Astrocyte (in vitro differentiated cells and primary cell): ENCODE measurements around the gene TMEM101. TPM values are rescaled to one million over a fixed set of nuclear protein-coding genes. Genes with fewer than 3 reads are reported as not detected.
"Not testable (repeated sequence)": the region's sequence is repeated elsewhere in the genome, so short reads cannot be mapped to it uniquely, and the experiment has no call there.

Experiments used
- DNase-seq: peaks from one replicate; pipeline ENCODE4 v3.0.0-alpha.2; 2010; ENCODE audit warnings: low read depth
- FAIRE-seq: peaks from 2 replicates; lab custom pipeline; 2011; peaks lifted over from hg19 to GRCh38; lab: Jason Lieb, UNC
- H2AFZ ChIP-seq: 2 replicates; pipeline ENCODE4 v1.6.0; 2012; ENCODE audit warnings: low read depth, low read length, inconsistent platforms
- H3K27ac ChIP-seq: 2 replicates; pipeline ENCODE4 v1.5.1; 2011; ENCODE audit warnings: low read depth, low read length, inconsistent platforms
- H3K27me3 ChIP-seq: 2 replicates; pipeline ENCODE4 v1.6.0; 2011; ENCODE audit warnings: low read length, inconsistent platforms; ENCODE audit not compliant: insufficient read depth
- H3K36me3 ChIP-seq: 2 replicates; pipeline ENCODE4 v1.5.1; 2011; ENCODE audit warnings: low read length, inconsistent platforms; ENCODE audit not compliant: insufficient read depth
- H3K4me1 ChIP-seq: 2 replicates; pipeline ENCODE4 v1.5.1; 2011; ENCODE audit warnings: low read length, inconsistent platforms; ENCODE audit not compliant: insufficient read depth
- H3K4me2 ChIP-seq: 2 replicates; pipeline ENCODE4 v1.6.0; 2012; ENCODE audit warnings: low read length, inconsistent platforms
- H3K4me3 ChIP-seq: 2 replicates; pipeline ENCODE4 v1.5.1; 2011; ENCODE audit warnings: low read depth, mild to moderate bottlenecking, low read length, inconsistent platforms; ENCODE audit not compliant: insufficient read depth
- H3K79me2 ChIP-seq: 2 replicates; pipeline ENCODE4 v1.6.0; 2012; ENCODE audit warnings: mild to moderate bottlenecking, low read length, inconsistent platforms; ENCODE audit not compliant: insufficient read depth
- H3K9ac ChIP-seq: 2 replicates; pipeline ENCODE4 v1.6.0; 2012; ENCODE audit warnings: mild to moderate bottlenecking, low read length, inconsistent platforms
- H3K9me3 ChIP-seq: 2 replicates; pipeline ENCODE4 v1.5.1; 2012; ENCODE audit warnings: low read depth, mild to moderate bottlenecking, low read length, inconsistent platforms; ENCODE audit not compliant: insufficient read depth
- H4K20me1 ChIP-seq: 2 replicates; pipeline ENCODE4 v1.6.0; 2012; ENCODE audit warnings: low read length, inconsistent platforms; ENCODE audit not compliant: insufficient read depth
- H3K27ac Mint-ChIP-seq: one replicate; pipeline ENCODE4 v1.8.0; 2021; ENCODE audit warnings: mild to moderate bottlenecking, mixed read lengths; ENCODE audit not compliant: unreplicated experiment
- H3K27me3 Mint-ChIP-seq: one replicate; pipeline ENCODE4 v1.8.0; 2021; ENCODE audit warnings: low read depth, mixed read lengths; ENCODE audit not compliant: unreplicated experiment
- H3K36me3 Mint-ChIP-seq: one replicate; pipeline ENCODE4 v1.8.0; 2021; ENCODE audit warnings: low read depth, mixed read lengths; ENCODE audit not compliant: unreplicated experiment
- H3K4me1 Mint-ChIP-seq: one replicate; pipeline ENCODE4 v1.8.0; 2021; ENCODE audit warnings: low read depth, mixed read lengths; ENCODE audit not compliant: unreplicated experiment
- H3K4me3 Mint-ChIP-seq: one replicate; pipeline ENCODE4 v1.8.0; 2021; ENCODE audit warnings: mild to moderate bottlenecking, moderate library complexity, mixed read lengths; ENCODE audit not compliant: unreplicated experiment
- H3K9me3 Mint-ChIP-seq: one replicate; pipeline ENCODE4 v1.8.0; 2021; ENCODE audit warnings: mild to moderate bottlenecking, mixed read lengths; ENCODE audit not compliant: unreplicated experiment
- EZH2 ChIP-seq: IDR thresholded peaks from 2 replicates; pipeline ENCODE4 v1.6.1; 2012; ENCODE audit warnings: mild to moderate bottlenecking, low read length, inconsistent platforms; ENCODE audit not compliant: insufficient read depth
- total RNA-seq: library from RNA; stranded (reverse); gene quantifications from 2 replicates; pipeline ENCODE4 v1.2.1, GENCODE V29; 2021
- TF ChIP-seq, protein P1 (sequence below): IDR thresholded peaks from 2 replicates; pipeline ENCODE4 v1.5.1; 2011; ENCODE audit warnings: low read depth, mild to moderate bottlenecking, inconsistent platforms, low read length, moderate library complexity; ENCODE audit not compliant: insufficient read depth

TMEM101 gene
- total RNA-seq, 1 donor from 2014 or later: 17.1 TPM

DNA sequence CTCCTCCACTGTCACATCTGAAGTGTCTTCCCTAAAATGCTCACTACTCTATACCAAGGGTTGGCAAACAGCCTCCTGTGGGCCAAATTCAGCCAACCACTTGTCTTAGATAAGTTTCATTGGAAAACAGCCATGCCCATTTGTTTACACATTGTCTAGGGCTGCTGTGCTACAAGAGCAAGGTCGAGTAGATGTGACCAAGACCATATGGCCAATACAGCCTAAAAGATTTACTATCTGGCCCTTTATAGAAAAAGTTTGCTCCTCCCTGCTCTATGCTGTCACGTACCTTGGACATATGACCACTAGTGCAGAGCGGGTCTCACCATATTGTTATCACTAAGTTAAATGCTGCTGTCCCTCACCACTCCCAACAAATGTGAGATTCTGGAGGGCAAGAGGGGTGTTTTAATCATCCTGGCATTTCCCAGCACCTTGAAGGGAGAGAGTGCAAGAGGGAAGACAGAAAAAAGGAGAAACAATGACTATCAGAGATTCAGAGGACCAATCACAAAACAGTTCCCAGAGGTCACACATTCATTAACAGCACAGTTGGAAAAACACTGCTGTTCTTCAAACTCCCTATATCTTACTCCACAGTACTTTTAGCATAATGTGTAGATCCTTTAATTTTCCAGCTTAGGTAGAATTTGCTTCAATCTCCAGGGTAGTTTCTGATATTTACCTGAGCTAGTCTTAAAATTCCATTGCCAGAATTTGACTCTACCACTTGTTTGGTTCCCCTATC lies 38.5 kb upstream of the TMEM101 start:
- no peaks in the 10 kb centered on the region for H3K9me3 Mint-ChIP-seq

DNA sequence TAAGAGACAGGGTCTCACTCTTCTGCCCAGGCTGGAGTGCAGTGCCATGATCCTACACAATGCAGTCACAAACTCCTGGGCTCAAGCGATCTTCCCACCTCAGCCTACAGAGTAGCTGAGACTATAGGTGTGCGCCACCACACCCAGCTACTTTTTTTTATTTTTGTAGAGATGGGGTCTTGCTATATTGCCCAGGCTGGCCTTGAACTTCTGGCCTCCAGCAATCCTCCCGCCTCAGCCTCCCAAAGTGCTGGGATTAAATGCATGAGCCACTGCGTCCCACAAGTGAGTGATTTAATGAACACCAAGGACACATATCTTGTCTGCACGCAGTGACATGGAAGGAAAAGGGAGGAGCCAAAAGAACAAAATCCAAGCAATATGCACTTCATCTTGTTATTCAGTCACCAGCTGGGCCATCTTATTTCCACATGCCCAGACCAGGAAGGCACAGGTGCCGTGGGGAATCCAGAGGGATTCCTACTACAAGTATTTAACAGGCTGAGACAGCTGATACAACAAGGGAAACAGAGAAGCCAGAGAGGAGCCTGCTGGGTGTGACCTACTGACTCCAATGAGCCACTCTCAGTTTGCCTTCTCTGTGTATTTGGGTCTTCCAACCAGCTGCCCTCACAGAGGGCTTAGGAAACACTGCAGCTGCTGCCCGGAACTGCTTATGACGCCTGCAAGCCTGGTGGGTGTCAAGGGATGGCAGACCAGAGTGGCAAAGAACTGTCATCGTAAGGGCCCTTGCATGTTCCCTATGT lies 34.7 kb upstream of the TMEM101 start:
- Histone ChIP-seq H3K4me3 (no peak overlapping the region), H3K9ac (no peak overlapping the region), H3K27ac (no peak overlapping the region), H3K4me1 (peaks cover 2% of the 10 kb centered on the region), H3K4me2 (no peak overlapping the region), H3K36me3 (peaks cover 31% of the 10 kb centered on the region), H3K27me3 (no peaks in the 10 kb centered on the region), H3K9me3 (no peaks in the 10 kb centered on the region), H4K20me1 (peaks cover 74% of the 10 kb centered on the region), H2AFZ (no peak overlapping the region), H3K79me2 (peaks cover 80% of the 10 kb centered on the region)
- H3K36me3 Mint-ChIP-seq: peaks cover 11% of the 10 kb centered on the region
- H3K9me3 Mint-ChIP-seq: no peaks in the 10 kb centered on the region
- DNase-seq (no peak), FAIRE-seq (no peak)
- TF ChIP-seq, protein P1, sequence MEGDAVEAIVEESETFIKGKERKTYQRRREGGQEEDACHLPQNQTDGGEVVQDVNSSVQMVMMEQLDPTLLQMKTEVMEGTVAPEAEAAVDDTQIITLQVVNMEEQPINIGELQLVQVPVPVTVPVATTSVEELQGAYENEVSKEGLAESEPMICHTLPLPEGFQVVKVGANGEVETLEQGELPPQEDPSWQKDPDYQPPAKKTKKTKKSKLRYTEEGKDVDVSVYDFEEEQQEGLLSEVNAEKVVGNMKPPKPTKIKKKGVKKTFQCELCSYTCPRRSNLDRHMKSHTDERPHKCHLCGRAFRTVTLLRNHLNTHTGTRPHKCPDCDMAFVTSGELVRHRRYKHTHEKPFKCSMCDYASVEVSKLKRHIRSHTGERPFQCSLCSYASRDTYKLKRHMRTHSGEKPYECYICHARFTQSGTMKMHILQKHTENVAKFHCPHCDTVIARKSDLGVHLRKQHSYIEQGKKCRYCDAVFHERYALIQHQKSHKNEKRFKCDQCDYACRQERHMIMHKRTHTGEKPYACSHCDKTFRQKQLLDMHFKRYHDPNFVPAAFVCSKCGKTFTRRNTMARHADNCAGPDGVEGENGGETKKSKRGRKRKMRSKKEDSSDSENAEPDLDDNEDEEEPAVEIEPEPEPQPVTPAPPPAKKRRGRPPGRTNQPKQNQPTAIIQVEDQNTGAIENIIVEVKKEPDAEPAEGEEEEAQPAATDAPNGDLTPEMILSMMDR: no peak
- no peak for TF ChIP-seq EZH2
- no peak overlapping the region for H3K27ac Mint-ChIP-seq
- peaks cover 3% of the 10 kb centered on the region for H3K4me1 Mint-ChIP-seq
- no peak overlapping the region for H3K4me3 Mint-ChIP-seq
- no peaks in the 10 kb centered on the region for H3K27me3 Mint-ChIP-seq

More for the DNA sequence above, 38.5 kb upstream of the TMEM101 start:
- no peak for FAIRE-seq
- Histone ChIP-seq H3K36me3 (peaks cover 23% of the 10 kb centered on the region), H4K20me1 (peaks cover 75% of the 10 kb centered on the region), H3K9me3 (no peaks in the 10 kb centered on the region), H3K9ac (no peak overlapping the region), H2AFZ (no peak overlapping the region), H3K27me3 (no peaks in the 10 kb centered on the region), H3K4me2 (no peak overlapping the region), H3K4me1 (no peaks in the 10 kb centered on the region), H3K27ac (no peak overlapping the region), H3K79me2 (peaks cover 89% of the 10 kb centered on the region), H3K4me3 (no peak overlapping the region)
- no peak for DNase-seq
- peaks cover 2% of the 10 kb centered on the region for H3K4me1 Mint-ChIP-seq
- H3K4me3 Mint-ChIP-seq: peak overlapping the region; percentile 35
- H3K27ac Mint-ChIP-seq: no peak overlapping the region
- no peaks in the 10 kb centered on the region for H3K27me3 Mint-ChIP-seq
- no peak for TF ChIP-seq EZH2
- TF ChIP-seq, protein P1: no peak
- H3K36me3 Mint-ChIP-seq: peaks cover 11% of the 10 kb centered on the region

DNA sequence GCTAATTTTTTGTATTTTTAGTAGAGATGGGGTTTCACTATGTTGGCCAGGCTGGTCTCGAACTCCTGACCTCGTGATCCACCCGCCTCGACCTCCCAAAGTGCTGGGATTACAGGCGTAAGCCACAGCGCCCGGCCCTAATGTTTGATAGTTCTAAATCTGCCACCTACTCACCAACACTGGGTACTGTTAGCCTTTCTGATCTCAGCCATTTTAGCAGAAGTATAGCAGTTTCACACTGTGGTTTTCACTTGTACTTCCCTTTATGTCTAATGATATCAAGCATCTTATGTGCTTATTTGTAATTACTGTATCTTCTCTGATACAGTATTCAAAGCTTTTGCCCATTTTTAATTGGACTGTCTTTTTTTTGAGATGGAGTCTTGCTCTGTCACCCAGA lies 32.1 kb upstream of the TMEM101 start:
- H3K9me3 ChIP-seq, H3K27me3 ChIP-seq, H3K27ac Mint-ChIP-seq, FAIRE-seq, H3K27me3 Mint-ChIP-seq, H3K4me3 ChIP-seq, H3K36me3 Mint-ChIP-seq, H2AFZ ChIP-seq, H3K27ac ChIP-seq, H3K4me1 ChIP-seq, H3K9ac ChIP-seq, H3K4me2 ChIP-seq, H3K9me3 Mint-ChIP-seq, DNase-seq: not testable (repeated sequence)
- peaks cover 17% of the 10 kb centered on the region for H3K4me1 Mint-ChIP-seq
- Histone ChIP-seq H4K20me1 (peaks cover 73% of the 10 kb centered on the region), H3K36me3 (peaks cover 23% of the 10 kb centered on the region), H3K79me2 (peaks cover 80% of the 10 kb centered on the region)
- peak overlapping the region; percentile 54 for H3K4me3 Mint-ChIP-seq
